HG03378 (cell line): Measurements from ENCODE around the gene CAMKMT.
"Not testable (repeated sequence)": the region's sequence is repeated elsewhere in the genome, so short reads cannot be mapped to it uniquely, and the experiment has no call there.

Source experiments
- ATAC-seq: cut with Tn5 transposase; IDR thresholded peaks from one replicate; pipeline ENCODE4 v1.9.1; 2021; ENCODE audit warnings: mild to moderate bottlenecking, moderate library complexity; ENCODE audit not compliant: unreplicated experiment

Gene CAMKMT

DNA sequence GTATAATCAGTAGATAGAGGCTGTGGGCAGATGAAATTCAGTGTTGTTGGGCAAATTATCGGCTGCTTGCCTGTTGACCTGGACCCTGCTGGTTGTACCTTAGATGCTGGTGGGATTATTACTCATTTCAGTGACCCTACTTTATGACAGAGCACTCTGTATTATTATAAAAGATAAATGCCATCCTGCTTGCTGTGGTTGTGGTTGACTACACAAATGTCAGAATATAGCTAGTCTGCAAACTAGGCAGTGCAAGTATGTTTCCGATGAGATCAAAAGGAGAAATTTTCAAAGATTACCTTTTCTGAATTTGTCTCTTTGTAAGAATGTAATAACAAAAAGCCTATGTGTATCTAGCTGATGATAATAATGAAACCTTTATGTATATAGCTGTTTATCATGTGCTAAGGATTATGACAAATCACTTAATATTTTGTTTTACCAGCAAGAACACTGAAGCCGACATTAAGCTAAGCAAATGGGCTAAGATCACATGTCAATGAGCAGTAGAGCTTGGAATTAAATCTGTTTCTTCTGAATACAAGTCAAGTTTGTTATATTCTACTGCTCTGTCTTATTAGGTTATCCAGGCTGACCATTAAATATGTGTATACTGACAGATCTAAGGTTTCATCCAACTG is 219.2 kb downstream of the CAMKMT start:
- no peak for ATAC-seq

DNA sequence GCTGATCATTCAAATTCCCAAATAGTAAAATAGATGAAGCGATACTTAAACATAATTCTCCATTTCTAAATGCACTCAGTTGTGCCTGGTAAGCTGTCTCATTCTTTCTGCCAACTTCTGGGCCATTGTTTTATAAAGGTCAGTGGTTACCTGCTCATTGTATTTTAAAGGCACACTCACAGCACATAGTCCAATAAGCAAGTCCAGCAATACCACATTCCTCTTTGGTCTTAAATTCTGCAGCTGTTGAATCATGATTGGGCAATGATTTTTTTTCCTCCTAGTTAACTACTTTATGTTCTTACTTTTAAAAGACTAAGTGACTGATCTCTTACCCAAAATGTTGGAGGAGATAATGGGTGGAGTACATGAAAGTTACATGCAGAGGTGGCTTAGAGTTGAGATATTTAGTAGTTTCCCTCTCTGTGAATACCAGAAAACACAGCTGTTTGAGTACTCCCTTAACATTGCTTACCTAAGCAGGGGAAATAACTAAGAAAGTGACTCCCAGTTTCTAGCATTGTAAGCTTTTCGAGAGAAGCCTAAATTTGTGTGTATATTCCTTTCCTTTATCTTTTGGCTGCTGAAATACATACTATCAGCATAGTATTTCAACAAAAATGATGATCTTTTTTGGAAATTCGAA is 220.7 kb downstream of the CAMKMT start:
- ATAC-seq, result no peak

DNA sequence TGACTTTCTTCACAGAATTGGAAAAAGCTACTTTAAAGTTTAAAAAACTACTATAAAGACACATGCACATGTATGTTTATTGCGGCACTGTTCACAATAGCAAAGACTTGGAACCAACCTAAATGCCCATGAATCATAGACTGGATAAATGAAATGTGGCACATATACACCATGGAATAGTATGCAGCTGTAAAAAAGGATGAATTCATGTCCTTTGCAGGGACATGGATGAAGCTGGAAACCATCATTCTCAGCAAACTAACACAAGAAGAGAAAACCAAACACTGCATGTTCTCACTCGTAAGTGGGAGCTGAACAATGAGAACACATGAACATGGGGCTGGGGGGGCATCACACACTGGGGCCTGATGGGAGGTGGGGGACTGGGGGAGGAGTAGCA is 233.9 kb downstream of the CAMKMT start:
- not testable (repeated sequence) for ATAC-seq

DNA sequence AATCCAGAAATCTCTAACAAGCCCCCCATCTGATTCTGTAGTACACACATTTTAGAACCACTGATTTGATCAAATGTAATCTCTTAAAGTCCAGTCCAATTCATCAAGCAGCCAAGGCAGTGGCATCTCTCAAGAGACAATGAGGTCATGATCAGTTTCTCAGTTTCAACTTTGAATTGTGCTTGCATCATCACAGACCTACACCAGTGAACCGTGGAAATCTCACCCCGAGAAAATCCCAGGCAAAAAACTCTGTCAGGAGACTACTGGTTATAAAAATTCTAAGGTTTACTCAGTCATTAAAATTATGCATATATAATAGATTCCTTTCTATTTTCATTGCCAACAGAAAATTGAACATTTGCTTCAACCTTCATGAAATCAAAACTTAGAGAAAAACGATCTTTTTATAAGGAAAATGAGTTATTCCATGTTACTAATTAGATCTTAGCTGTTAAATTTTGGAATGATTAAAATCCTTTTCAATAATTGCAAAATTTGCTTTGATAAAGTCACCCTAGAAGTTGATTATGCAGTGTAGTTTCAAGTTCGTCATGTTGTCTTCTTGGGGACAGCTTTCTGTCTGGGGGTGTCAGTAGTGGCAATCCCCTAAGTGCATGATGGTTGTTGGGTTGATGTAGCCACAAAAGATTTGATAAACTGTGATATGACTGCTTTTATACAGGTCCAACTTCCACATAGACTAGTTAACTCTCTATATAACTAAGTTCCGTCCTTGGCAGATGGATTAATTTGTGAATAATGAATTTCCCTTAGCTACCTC is 235.0 kb downstream of the CAMKMT start:
- no peak for ATAC-seq

DNA sequence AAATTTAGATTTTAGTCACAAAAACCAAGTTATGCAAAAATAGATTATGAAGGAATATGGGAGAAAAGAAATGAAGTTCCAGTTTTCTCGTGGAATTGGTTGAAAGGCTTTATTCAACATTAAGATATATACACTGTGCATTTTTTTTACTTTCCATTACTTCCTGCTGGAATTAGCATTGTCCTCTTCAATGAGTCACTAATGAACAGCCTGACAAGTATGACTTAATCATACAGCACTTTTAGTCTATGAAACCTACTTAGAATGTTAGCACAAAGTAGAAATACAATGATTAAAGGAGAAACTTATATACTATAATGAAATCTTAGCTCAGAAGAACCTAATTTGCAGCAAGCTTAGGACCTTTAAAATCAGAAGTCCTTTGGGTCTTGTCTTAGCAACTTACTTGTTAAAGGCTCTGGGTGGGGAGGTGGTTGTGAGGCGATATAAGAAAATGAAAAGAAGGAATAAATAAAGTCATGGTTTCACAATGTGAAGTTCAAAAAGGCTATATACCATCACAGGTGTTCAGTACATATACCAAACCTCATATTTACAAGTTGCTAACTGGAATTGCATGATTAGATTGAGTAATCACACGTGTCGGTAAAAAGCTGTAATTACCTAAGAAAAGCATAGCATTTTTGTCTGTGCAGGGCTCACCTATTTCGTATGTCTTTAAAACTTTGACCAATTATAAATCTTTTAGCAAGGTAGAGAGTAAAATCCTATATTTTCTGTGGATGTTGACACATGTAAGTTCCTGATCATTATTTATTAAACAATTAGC is 236.8 kb downstream of the CAMKMT start:
- no peak for ATAC-seq

GRCh38 chr2:44599130-44599529 is 237.4 kb downstream of the CAMKMT start:
- ATAC-seq, result no peak

GRCh38 chr2:44602446-44602845 is 240.7 kb downstream of the CAMKMT start:
- ATAC-seq, result no peak

DNA sequence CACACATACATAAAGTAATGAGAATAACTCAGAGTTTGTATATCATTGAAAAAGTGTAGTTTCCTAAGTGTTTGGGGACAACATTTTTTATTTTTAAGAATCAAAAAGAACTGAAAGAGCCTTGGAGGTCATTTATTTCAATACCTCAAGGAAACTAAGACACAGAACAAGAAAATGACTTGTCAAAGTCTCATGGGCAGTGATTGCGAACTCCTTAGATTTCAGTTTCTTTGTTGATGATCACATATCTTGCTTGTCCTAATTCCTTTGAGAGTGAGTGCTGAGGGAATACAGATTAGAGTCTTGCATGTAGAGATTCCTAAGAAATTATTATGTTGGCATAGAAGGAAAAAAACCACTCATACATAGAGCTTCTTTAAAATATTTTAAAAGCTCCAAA is 243.8 kb downstream of the CAMKMT start:
- no peak for ATAC-seq

- ATAC-seq, result no peak
Observed at GRCh38 chr2:44612276-44612675, 250.5 kb downstream of the CAMKMT start.

DNA sequence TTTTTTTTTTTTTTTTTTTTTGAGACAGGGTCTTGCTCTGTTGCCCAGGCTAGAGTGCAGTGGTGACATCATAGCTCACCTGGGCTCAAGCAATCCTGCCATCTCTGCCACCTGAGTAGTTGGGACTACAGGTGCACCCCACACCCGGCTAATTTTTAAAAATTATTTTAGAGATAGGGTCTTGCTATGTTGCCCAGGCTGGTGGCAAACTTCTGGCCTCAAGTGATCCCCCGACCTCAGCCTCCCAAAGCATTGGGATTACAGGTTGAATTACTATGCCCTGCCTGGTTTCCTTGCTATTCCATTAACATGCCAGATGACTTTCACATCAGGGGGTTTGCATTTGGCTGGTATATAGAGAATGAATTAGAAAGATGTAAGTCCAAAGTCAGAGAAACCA is 253.2 kb downstream of the CAMKMT start:
- no peak for ATAC-seq

GRCh38 chr2:44615950-44616518 is 254.3 kb downstream of the CAMKMT start:
- ATAC-seq, result no peak

- peak; percentile 68 for ATAC-seq
Observed at GRCh38 chr2:44616667-44617155, 255.0 kb downstream of the CAMKMT start.

GRCh38 chr2:44618251-44619023 is 256.7 kb downstream of the CAMKMT start:
- ATAC-seq, result no peak

DNA sequence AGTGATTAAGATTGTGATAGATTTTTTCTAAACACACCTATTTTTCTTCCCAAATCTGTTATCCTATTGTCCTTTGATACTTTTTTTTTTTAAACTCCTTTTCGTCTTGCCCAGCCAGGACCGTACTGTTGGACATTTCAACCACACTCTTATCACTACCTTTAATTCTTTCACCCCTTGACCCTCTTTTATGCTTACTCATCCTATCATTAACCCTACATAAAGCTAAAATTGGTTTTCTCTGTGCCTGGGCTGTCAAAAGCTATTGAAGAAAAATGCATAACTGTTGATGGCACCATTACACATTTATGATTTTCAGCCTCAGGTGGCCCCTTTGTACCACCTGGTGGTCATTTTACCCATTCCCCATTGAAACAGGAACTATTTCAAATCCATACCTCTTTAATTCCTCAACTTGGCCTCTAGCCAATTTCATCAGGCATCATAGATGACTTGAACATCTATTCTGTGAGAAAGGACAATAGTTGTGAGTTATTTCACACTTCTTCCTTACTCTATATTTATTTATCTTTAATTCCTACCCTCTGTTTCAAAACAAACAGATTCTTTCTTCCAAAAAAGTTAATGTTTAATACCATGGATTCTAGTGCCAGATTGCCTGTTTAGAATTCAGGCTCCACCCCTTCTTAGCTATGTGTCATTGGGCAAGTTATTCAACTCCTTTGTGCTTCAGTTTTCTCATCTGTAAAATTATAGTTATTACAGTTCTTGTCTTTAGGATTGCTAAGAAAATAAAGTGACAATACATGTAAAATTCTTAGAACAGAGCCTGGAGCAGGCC is 258.6 kb downstream of the CAMKMT start:
- ATAC-seq, result no peak

DNA sequence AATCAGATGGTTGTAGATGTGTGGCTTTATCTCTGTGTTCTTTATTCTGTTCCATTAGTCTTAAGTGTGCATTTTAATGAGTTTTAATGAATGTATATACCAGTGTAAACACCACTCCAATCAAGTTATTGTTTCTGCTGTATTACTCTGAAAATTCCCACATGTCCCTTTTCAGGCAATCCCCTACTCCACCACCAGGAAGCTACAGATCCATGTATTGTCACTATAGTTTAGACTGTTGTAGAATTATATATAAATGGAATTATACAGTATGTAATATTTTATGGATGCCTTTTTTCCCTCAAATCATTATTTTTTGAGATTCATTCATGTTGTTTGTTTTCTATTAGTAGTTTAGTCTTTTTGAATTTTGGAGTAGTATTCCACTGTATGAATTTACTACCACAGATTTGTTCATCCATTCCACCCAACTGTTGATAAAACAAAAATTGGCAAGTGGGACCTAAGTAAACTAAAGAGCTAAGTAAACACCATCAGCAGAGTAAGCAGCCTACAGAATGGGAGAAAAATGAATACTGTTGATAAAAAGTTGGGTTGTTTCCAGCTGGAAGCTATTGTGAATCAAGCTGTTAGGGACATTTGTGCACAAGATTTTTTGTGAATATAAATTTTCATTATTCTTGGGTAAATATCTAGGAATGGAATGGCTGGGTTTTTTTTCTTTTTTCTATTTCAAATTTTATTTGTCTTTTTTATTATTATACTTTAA is 262.0 kb downstream of the CAMKMT start:
- no peak for ATAC-seq

- ATAC-seq, result no peak
Observed at GRCh38 chr2:44628297-44628696, 266.6 kb downstream of the CAMKMT start.

GRCh38 chr2:44632931-44633689 is 271.4 kb downstream of the CAMKMT start:
- no peak for ATAC-seq

DNA sequence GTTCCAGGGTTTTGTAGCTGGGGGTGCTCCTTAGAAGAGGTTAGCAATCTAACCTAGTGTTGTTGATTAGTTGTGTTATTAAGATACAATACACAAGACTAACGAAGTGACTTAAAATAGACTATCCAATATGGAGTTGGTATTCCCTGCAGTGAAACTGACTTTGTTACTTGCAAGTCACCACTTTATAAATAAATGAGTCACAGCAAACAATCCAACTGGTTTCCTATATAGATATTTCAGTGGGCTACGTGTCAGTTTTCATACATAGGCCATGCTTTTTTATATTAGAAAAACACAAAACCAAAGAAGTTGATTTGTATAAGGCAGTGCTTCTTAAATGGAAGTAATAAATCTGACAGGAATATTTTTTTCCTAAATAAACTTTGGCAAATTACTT is 274.0 kb downstream of the CAMKMT start:
- no peak for ATAC-seq
